CD4-positive, alpha-beta T cell treated with Interleukin-17A for 1 hour (primary cell): ENCODE measurements around the gene NTNG1.
"Not testable (repeated sequence)": the region's sequence is repeated elsewhere in the genome, so short reads cannot be mapped to it uniquely, and the experiment has no call there.

Experiments
- DNase-seq: peaks from one replicate; pipeline ENCODE4 v3.0.0-alpha.2; 2020

NTNG1 gene

DNA sequence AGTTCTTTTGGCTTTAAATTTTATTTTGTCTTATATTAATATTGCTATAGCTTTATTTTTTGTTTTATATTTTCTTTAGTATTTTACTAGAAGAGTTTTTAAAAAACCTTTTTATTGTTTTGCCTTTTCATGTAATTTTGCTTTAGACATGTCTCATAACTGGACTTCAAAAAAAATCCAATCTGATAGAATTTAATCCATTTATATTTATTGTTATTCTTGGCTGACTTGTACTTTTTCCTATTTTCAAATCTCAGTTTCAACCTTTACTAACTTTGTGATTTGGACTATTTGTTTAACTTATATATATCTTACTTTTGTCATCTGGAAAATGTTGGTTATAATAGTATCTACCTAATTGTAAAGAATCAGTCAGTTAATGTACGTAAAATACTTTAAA, 61.2 kb downstream of the NTNG1 start:
- no peak for DNase-seq

DNA sequence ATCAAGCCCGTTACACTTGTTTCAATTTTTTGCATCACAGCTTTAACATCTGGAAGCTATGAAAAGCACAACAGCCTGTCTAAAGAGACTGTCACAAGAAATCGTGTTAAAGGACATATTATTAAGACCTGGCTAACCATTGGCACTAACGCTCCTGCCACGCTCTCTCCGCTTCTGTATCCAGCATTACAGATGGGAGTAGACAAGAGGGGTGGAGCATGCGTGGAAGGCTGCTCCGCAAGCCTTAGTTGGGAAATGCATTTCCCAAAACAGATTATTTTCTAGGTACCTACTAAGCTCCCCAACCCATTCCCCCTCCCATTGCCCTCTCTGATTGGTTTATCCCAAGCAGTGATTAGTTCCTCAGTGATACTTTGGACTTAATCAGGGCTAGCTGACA, 72.4 kb downstream of the NTNG1 start:
- DNase-seq, result no peak

DNA sequence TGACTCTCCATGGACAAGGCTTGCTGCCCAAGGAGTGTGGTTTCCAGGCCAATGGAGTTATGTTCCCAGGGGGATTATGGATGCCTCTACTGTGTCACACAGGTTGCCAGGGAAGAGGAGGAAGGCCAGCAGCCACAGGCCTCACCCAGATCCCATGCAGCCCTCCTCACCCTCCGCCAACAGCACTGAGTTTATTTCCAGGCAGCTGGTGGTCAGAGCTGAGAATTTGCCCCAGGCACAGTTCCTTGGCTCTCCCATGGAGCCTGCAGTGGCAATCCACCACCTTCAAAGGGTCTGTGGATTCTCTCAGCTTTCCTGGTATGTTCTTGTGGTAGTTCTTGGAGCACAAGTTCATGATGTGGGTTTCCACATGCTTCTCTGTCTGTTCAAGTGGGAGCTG, 79.2 kb downstream of the NTNG1 start:
- DNase-seq, result no peak

DNA sequence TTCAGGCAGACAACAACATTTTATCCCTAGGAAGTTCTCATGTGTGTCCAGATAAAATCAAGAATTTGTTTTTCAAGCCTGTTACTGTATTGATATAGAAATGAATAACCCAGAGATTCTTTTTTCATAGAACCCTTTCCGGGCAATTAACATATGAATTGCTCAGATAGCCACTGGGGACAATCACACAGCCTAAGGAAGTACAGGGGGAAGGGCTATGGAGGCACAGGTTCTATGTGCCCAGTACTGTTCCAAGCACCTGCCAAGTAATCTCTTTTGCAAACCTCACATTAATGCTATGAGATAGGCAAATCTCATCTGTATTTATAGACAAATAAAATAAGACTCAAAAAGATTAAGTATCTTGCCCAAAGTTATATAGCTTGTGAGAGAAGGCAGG, 84.9 kb downstream of the NTNG1 start:
- no peak for DNase-seq

DNA sequence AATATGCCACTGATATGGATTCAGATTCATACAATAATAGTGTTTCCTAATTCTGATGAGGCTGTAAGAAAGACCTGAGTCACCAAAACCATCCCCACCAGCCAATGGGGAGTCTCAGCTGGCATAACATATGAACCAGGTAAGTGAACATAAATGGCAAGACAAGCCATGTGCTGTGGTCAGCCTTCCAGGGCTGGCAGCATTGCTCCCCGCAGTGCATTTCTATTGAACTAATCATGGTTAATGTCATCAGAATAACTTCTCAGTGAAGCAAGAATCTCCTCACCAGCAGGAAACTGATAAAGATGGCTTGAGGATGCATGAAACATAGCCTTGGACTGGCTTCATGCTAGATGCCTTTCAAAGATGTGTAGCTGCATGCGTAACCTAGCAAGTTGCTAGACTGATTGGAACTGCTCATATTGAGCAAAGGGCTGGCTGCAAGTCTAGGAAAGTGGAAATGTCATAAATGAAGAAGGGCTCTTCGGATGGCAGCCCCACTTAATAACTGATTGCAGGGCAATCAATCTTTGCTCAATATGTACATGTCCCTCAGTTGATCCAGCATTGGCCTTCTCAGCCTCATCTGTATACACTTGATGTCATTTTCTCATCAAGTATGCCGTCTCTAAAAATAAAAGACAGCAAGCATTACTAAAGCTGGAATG, 88.0 kb downstream of the NTNG1 start:
- no peak for DNase-seq

DNA sequence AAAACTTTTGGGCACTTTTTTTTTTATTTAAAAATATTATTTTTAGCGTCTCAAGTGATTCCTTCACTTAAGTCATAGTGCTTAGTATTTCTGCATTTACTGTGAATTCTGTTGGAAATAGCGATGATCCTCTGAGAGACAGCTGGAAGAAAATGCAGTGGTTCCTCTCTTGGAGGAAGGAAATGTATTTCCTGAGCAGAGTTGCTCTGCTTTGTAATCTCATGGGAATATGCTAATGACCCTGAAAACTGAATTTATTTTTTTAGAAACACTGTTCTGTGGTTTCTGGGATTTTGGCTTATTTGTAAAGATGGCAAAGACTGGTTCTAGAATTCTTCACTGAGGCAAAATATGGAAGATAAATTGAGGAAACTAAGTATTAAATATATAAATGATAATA, 88.9 kb downstream of the NTNG1 start:
- no peak for DNase-seq

DNA sequence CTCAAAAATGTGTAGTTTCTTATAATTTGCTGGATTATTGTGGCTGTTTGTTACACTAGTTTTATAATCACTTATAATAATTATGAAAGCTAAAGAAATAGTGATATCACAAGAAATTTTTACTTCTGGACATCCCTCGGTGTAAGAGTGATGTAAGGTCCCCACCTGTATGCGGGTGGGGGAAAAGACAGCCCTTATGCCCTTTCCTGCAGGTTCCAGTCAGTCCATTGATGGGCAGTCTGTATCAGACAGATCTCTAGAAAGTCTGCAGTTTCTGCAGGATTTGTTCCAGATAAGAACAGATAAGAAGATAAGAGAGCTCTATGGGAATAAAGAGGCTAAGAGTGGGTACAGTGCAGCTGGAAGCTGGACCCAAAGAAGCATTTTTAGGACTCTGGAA, 89.3 kb downstream of the NTNG1 start:
- DNase-seq, result no peak

DNA sequence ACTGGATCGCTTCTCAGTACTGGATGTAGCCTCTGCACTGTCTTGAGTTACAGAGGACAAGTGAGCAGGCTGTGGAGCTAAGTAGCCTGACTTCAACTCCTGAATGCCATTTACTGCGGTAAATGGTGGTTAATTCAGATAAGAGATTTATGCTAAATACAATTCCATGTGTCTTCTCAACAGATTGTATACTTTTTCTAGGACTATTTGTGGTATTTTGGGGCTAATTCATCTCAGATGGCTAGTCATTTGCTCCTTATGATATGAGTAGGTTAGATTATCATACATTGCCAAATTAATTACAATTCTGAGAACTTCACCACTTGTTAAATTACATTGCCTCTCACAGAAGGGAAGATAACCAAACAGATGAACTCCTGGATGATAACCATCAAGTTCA, 90.5 kb downstream of the NTNG1 start:
- no peak for DNase-seq

DNA sequence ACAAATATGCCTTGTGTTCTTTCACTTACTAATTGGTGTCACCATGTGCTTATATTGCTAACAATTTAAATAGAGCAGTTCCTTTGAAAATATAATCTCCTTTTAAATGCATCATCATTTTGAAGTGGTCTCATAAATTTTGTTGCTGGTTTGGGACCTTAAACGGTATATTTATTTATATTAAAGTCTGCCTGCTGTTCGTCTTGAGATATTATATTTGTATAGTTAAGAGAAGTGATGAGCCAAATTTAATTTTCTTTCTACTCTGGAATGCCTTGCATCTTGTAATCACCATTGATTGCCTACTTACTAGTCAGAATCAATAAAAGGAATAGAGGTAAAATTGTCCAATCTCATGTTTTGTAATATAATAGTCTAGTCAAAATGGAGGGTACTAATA, 91.6 kb downstream of the NTNG1 start:
- no peak for DNase-seq

DNA sequence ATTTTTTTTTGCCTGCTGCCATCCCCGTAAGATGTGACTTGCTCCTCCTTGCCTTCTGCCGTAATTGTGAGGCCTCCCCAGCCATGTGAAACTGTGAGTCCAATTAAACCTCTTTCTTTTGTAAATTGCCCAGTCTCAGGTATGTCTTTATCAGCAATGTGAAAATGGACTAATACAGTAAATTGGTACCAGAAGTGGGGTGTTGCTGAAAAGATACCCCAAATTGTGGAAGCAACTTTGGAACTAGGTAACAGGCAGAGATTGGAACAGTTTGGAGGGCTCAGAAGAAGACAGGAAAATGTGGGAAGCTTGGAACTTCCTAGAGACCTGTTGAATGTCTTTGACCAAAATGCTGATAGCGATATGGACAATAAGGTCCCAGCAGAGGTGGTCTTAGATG, 95.9 kb downstream of the NTNG1 start:
- DNase-seq, result not testable (repeated sequence)

DNA sequence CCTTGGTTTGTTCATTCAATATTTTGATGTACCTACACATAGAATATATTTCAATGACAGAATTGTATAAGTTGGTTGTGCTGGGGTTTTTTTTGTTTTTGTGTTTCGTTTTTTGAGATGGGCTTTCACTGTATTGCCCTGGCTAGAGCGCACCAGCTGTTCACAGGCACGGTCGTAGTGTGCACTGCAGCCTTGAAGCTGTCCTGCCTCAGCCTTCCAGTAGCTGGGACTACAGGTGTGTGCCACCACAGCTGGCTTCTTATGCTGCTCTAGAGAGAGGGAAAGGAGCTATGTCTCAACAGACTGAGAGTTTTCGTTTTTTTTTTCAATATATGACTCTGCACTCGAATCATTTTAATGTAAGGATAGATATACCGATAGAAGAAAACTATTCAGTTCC, 102.6 kb downstream of the NTNG1 start:
- no peak for DNase-seq

DNA sequence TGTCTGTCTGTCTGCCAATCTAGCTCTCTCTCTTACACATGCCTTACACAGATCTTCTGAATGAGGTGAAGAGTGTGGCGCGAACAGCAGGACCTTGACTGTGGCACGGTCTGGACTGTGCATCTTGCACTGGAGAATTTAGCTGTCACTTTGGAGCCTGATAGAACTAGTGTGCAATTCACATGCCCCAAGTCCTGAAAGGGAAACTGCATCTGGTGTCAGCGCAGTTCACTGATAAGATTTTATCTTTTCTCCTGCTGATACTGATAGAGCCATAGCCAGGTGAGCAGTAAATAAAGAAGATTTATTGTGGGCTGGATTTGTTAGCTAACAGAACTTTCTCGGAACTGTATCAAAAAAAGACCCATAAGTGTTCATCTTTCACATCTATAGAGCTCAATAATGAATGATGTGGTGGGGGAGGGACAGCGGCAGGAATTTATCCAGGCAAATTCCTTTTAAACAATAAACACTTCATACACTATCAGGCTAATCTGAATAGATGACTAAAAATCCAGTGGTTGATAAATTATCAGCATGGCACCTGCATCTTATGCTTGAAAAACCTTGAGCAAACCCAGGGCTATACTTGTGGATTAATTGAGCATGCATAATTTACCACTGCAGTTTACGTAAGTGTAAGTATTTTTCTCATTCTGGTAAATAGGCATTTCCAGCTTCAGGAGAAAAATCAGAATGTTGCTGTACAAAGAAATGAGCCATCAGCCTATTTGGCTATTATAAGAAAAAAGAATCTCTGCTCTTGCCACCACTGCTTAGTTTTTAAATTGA, 104.1 kb downstream of the NTNG1 start:
- no peak for DNase-seq

DNA sequence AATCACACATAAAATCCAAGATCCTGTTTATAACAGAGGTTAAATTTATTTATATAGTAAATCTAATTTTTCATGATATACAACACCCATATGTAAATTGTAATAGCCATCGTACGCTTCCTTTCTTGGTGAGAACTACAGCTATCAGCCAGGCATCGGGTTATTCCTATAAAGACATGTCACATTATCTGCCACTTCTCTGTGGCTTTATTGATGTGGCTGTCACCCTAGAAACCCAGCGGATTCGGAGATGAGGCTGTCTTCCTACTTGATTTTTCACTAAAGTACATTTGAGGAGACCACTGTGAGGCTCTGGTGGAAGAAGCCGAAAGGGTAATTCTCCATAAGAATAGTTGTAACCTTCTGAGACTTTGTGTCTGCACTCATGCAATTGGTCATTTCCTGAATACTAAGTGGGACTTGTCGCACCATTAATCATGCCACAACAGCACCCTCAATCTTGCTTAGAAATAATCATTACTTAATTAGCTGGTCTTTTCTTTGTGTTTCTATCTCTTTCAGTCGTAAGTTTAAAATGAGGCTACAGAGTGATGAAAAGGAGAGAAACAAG, 106.0 kb downstream of the NTNG1 start:
- no peak for DNase-seq

DNA sequence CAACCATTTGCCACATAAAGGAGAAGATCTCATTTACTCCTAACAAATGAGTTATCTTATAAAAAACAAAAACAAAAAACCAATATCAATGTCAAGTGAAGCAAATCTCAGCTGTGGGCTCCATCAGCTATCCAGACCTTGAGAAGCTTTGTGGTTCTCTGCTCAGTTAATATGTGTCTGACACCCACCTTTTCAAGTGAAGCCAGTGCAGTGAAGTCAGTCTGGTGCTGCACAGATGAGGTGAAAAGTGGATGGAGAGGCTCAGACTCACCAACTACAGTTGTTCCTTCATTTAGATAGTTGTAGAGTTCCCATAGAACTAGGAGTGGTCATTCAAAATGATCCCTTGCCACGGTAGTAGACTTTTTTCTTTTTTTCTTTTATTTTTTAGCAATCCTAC, 106.8 kb downstream of the NTNG1 start:
- DNase-seq, result no peak

DNA sequence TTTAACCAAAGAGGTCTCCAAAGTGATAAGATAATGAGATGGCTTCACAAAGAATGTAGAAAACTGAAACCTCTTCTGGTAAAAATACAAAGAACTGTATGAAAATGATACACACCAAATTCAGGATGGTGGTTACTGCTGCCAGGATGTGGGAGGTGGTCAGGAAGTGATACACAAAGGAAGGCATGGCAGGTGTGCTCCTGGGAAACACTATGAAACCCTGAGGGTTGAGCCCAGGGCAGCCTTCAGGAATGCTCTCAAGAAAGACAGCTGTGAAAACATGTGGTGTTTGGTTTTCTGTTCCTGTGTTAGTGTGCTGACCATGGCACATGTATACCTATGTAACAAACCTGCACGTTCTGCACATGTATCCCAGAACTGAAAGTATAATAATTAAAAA, 109.3 kb downstream of the NTNG1 start:
- no peak for DNase-seq

DNA sequence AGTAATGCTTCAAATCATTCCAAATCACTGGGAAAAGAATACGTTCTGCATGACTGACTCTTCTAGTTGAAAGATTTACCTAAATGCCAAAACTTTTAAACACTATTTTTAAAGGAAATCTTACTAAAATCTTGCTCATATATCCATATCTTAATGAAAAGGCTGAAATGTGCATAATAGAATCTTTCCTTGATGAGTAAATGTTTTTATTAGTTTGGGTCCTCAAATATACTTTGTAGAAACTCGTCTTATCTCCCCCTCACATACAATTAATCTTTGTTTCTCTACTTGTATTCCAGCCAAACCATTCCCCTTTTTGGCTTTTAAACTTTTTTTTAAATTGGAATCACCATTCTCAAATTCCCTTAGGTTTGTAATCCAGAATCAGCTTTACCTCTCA, 110.2 kb downstream of the NTNG1 start:
- no peak for DNase-seq

DNA sequence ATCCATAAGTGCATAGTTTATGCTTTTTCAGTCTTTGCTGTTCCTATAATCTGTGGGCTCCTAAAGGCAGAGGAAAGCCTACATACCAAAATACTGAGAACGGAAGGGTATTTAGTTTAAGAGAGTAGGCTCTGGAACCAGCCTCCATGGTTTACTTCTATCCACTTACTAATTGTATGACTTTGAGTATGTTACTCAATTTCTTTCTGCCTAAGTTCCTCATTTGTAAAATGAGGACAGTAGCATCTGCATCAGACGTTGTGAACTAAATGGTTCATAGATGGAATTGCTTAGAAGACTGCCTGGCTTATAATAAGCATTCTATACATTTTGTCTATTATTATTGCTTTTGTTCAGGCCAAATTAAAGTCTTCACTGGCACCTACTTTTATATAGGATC, 111.0 kb downstream of the NTNG1 start:
- DNase-seq, result no peak

DNA sequence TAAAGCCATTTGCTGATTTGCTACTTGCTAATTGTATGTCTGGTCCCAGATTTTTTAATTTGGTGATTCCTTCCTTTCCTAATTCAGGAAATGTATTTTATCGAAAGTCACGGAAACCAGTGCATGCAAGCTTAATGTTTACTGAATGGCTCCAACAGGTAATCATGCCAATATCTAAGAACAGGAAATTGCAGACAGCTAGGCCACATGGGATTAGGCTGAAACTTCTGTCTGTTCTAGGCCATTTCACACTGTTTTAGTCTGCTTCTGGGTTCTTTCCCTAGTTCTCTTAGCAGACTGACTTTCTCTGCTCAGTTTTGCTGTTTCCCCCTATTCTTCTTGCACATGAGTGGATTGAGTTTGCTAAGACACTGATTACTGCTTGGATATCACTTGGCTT, 111.4 kb downstream of the NTNG1 start:
- DNase-seq, result no peak

DNA sequence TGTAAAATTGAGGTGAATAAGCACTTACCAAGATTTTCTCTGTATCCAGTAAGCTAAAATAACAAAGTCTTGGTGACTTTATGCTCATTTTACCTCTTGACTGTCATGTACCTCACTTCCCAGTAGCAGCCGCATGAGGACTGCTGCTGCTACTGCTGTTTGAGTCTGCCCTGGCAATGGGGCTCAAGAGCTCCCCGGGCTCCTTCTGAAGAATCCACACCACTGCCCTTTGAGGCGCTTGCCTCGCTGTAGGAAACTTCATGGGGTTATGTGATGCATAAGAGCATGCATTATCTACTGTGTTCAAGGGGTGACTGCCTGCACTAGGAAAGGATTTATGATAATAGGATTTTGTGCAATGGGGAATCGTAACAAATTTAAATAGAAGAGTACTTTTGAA, 113.5 kb downstream of the NTNG1 start:
- no peak for DNase-seq

DNA sequence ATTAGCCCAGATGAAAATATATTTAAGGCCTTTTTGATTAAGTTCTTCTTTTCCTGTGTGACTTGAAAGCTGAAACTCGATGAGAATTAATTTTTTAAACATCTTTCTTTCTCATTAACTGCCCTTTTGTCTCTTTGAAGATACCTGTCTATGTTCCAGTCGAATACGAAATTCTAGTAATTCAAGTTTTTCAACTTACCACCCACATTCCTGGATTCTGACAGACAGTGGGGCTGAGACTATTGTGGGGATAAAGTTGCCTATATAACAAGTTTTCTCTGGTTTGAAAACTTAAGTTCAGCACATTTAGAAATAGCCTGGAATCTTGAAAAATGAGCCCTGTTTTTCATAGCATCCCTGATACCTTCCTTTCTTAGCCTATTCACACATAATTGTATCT, 114.6 kb downstream of the NTNG1 start:
- no peak for DNase-seq

DNA sequence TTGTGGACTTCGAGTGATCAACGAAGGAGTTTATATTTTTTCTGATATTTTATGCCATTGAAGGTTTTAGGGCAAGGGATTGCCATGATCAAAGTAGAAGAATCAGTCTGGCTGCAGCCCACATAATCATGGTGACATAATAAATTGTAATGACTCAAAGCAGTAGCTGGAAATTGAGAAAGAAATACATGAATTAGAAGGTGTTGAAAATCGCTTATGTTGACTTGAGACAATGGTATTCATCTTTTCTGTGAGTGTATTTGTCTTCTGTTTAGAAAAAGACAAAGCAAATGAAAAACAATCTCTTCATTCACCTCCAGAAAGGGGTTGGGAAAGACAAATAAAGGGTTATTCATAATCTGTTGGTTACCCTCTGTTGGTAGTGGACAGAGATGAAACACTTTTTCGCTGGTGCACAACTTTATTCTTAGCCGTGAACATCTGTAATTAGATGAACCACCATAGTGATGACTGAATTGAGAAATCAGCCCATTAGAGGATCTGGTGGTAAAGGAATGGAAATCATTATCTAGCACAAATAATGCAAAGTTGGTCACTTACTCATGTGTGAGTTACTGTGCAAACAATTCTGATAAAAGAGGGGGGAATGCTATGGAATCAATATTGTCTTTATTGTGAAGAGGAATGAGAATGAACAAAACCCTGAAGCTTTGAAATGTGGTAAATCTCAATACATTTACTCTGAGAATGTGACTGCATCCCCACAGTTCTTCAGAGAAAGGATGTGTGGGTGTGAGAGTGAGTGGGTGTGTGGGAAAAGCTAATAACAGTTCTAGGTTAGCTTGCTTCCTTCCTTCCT, 121.8 kb downstream of the NTNG1 start:
- no peak for DNase-seq

DNA sequence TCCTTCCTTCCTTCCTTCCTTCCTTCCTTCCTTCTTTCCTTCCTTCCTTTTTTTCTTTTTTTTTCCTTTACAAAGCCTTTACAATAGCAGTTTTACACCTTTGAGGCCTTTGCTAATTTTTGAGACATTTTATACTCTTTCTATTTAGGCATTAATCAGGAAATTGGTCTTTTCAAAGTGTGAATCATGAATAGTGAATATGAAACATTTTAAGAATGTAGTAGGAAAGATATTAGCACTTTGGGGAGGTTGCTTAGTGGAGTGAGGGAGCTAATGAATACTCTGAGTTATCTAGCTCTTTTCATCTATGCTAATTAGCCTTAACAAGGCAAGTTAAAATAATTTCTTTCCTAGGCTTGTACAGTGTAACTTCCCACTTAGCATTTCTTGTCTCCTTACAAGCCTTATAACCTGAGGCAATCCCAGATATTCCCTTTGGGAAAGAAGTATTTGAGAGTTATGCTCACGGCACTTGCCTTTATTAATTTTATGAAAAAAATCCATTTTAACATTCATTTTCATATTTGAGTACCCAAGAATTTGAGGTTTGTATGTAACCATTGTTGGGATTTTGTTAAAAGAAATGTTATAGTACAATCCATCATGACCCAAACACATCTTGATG, 122.6 kb downstream of the NTNG1 start:
- DNase-seq, result no peak

DNA sequence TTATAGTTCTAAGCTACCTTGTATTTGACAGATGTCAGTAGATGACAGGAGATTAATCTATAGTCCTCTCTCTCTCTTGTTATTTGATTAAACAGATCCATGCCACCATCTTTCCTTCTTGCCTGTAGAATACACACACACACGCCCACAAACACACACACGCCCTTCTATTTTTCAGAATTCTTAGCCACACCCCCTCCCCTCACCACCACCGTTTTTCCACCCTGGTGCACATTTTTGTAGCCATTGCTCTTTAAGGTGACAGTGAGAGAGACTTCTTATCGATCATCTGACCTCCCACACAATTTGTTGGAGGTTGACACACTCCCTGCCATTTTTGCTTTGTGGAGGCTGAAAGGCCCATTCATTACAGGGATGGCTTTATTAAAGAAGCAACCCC, 123.2 kb downstream of the NTNG1 start:
- no peak for DNase-seq
